Upper lobe of left lung (tissue), 6 donors: ENCODE measurements around the gene GNAI2. TPM values are rescaled to one million over a fixed set of nuclear protein-coding genes. Genes with fewer than 3 reads are reported as not detected.
A peak's percentile ranks its signal among the peaks of the same experiment; 100 is the strongest.

Source experiments
- ATAC-seq, 2 donors: fragments of 200-7000 bp; cut with Tn5 transposase; one replicate each; pipeline ENCODE4 v1.9.1; 2022; ENCODE audit warnings: mild to moderate bottlenecking in 2 of 2, moderate library complexity in 2 of 2; ENCODE audit not compliant: low FRiP score in 2 of 2
- DNase-seq, 2 donors: peaks; one replicate each; pipeline ENCODE4 v3.0.0-alpha.2; 2019 to 2020
- H3K27ac ChIP-seq, 4 donors: fragments of 200-600 bp; sonication (generic); one replicate each; pipeline ENCODE4 v1.5.1; 2016 to 2019
- H3K27me3 ChIP-seq, 4 donors: fragments of 200-600 bp; sonication (generic); one replicate each; pipeline ENCODE4 v1.5.1; 2017 to 2019
- H3K36me3 ChIP-seq, 4 donors: fragments of 200-600 bp; sonication (generic); one replicate each; pipeline ENCODE4 v1.5.1; 2016 to 2019
- H3K4me1 ChIP-seq, 4 donors: fragments of 200-600 bp; sonication (generic); one replicate each; pipeline ENCODE4 v1.5.1; 2018 to 2019
- H3K4me3 ChIP-seq, 4 donors: fragments of 200-600 bp; sonication (generic); one replicate each; pipeline ENCODE4 v1.5.1; 2017 to 2019; ENCODE audit warnings: mild to moderate bottlenecking in 2 of 4, moderate library complexity in 1 of 4
- H3K9me3 ChIP-seq, 4 donors: fragments of 200-600 bp; sonication (generic); one replicate each; pipeline ENCODE4 v1.5.1; 2018 to 2019
- EP300 ChIP-seq, 4 donors: sonication (generic); formaldehyde crosslinking; IDR thresholded peaks; one replicate each; pipeline ENCODE4 v1.5.1; 2017; ENCODE audit warnings: antibody characterized with exemption in 4 of 4, control low read depth in 2 of 4
- POLR2A ChIP-seq, 4 donors: fragments of 450-650 bp; IDR thresholded peaks; one replicate each; pipeline ENCODE4 v1.5.1; 2016 to 2017; ENCODE audit warnings: antibody characterized with exemption in 4 of 4, mild to moderate bottlenecking in 2 of 4
- POLR2AphosphoS5 ChIP-seq, 2 donors: sonication (generic); formaldehyde crosslinking; IDR thresholded peaks; one replicate each; pipeline ENCODE4 v1.5.1; 2017; ENCODE audit warnings: antibody characterized with exemption in 2 of 2
- WGBS, 2 donors: methylation state at CpG; one replicate each; pipeline ENCODE4 v1.1.5; 2017 to 2018; 5-methylcytosine and 5-hydroxymethylcytosine counted together
- total RNA-seq, 6 donors: library from RNA; depleted of rRNA in 4 of 6; stranded (reverse); fragments of >200 nt in 4 of 6; gene quantifications; one replicate each; pipeline versions ENCODE4 v1.1.0 to v1.2.1, GENCODE V29; 2016 to 2021
- TF ChIP-seq, protein P1 (sequence below), 6 experiments: fragments of 450-650 bp in 4 of 6; fragments of 200-600 bp in 2 of 6; sonication (generic) in 2 of 6; IDR thresholded peaks; one replicate each; pipeline ENCODE4 v1.5.1; 2016 to 2019; ENCODE audit warnings: antibody characterized with exemption in 6 of 6
- donor health status: DM: no; HTN: no; CAD: no; lungs with moderate emphysema.
- donor health status: DM: no; HTN: yes; CAD: no; lungs with severe emphysema.

The GNAI2 gene
- total RNA-seq, 6 donors from 2014 or later = 191 to 440 (median 295) TPM

DNA sequence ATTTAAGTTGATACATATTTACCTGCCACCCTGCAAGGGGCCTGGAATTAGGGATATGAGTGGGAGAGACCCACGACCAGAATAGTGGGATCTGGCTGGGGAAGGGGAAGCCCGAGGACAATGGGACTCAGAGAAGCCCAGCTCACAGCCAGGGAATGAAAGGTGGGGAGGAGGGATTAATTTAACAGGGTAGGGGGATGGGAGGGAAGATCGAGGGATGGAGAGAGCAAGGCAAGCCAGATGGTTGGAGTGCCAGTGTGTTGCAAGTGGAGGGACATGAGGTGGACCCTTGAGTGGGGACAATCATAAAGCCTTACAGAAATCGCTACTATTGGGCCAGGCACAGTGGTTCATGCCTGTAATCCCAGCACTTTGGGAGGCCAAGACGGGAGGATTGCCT is 4.4 kb upstream of the GNAI2 start:
- peaks cover 26 to 38% (median 33%) of the 10 kb centered on the region in 4 donors for H3K4me1 ChIP-seq
- H3K27ac ChIP-seq = no peak overlapping the region
- no peaks in the 10 kb centered on the region for H3K27me3 ChIP-seq
- no peak overlapping the region for H3K4me3 ChIP-seq
- H3K36me3 ChIP-seq = no peaks in the 10 kb centered on the region
- DNase-seq = no peak
- 87 to 90% methylated on average over 5 of the region's 5 CpGs for WGBS, 2 donors
- TF ChIP-seq POLR2A (IDR thresholded peaks at IDR 0.05) (no peak), POLR2AphosphoS5 (IDR thresholded peaks at IDR 0.05) (no peak), EP300 (IDR thresholded peaks at IDR 0.05) (no peak)
- TF ChIP-seq, protein P1, sequence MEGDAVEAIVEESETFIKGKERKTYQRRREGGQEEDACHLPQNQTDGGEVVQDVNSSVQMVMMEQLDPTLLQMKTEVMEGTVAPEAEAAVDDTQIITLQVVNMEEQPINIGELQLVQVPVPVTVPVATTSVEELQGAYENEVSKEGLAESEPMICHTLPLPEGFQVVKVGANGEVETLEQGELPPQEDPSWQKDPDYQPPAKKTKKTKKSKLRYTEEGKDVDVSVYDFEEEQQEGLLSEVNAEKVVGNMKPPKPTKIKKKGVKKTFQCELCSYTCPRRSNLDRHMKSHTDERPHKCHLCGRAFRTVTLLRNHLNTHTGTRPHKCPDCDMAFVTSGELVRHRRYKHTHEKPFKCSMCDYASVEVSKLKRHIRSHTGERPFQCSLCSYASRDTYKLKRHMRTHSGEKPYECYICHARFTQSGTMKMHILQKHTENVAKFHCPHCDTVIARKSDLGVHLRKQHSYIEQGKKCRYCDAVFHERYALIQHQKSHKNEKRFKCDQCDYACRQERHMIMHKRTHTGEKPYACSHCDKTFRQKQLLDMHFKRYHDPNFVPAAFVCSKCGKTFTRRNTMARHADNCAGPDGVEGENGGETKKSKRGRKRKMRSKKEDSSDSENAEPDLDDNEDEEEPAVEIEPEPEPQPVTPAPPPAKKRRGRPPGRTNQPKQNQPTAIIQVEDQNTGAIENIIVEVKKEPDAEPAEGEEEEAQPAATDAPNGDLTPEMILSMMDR (IDR thresholded peaks at IDR 0.05) = no peak
- no peak for ATAC-seq
- H3K9me3 ChIP-seq = no peaks in the 10 kb centered on the region

DNA sequence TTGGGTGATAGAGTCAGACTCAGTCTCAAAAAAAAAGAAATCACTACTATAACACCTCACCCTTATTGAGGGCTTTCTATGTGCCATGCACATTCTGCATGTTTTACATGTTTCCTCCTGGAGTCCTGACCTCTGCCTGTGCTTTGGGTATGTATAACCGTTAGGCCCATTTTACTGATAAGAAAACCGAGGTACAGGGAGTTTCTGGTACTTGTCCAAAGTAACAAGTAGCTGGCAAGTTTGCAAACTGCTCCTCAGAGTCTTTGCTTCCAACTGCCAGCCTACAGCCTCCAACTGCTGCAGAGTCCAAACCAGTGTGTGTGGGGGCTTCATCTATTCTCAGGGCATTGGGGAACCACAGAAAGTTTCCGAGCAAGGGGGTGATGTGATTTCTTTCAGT is 3.7 kb upstream of the GNAI2 start:
- Histone ChIP-seq H3K27ac (no peak overlapping the region), H3K27me3 (no peaks in the 10 kb centered on the region), H3K4me3 (no peak overlapping the region), H3K9me3 (no peaks in the 10 kb centered on the region), H3K36me3 (no peaks in the 10 kb centered on the region), H3K4me1 (peaks cover 20 to 34% (median 28%) of the 10 kb centered on the region in 4 donors)
- DNase-seq (no peak), ATAC-seq (no peak)
- TF ChIP-seq EP300 (IDR thresholded peaks at IDR 0.05) = no peak
- no peak for TF ChIP-seq POLR2AphosphoS5 (IDR thresholded peaks at IDR 0.05)
- TF ChIP-seq, protein P1 (IDR thresholded peaks at IDR 0.05) = no peak
- TF ChIP-seq POLR2A (IDR thresholded peaks at IDR 0.05) = no peak
- 77 to 83% methylated on average over 3 of the region's 3 CpGs for WGBS, 2 donors

DNA sequence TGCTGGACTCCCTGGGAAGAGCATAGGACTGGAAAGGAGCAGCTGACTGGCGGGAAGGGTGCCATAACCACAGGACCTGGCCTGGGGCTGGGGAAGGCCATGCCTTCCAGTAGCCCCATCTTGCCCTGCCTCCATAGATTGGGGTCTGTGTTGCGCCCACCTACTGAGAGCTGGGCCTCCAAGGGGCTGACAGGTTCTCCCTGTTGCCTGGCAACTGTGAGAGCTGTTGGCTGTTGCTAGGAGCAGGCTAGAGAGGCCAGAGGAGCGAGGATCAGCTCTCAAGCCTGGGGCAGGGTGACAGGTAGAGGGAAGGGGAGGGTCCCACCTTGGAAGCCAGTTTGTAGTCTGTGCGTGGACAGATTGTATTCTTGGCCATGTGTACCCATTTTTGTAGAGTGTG is 2.8 kb upstream of the GNAI2 start:
- Histone ChIP-seq H3K27me3 (no peaks in the 10 kb centered on the region), H3K4me1 (peaks cover 16 to 32% (median 26%) of the 10 kb centered on the region in 4 donors), H3K27ac (peak overlapping the region in 2 of 4 donors; percentile 30 to 35), H3K4me3 (no peak overlapping the region), H3K9me3 (no peaks in the 10 kb centered on the region), H3K36me3 (no peaks in the 10 kb centered on the region)
- no peak for DNase-seq
- TF ChIP-seq, protein P1 (IDR thresholded peaks at IDR 0.05) = no peak
- TF ChIP-seq POLR2AphosphoS5 (IDR thresholded peaks at IDR 0.05) = no peak
- TF ChIP-seq POLR2A (IDR thresholded peaks at IDR 0.05) = no peak
- no peak for TF ChIP-seq EP300 (IDR thresholded peaks at IDR 0.05)
- 79 to 83% methylated on average over 2 to 4 of the region's 4 CpGs for WGBS, 2 donors
- no peak for ATAC-seq

DNA sequence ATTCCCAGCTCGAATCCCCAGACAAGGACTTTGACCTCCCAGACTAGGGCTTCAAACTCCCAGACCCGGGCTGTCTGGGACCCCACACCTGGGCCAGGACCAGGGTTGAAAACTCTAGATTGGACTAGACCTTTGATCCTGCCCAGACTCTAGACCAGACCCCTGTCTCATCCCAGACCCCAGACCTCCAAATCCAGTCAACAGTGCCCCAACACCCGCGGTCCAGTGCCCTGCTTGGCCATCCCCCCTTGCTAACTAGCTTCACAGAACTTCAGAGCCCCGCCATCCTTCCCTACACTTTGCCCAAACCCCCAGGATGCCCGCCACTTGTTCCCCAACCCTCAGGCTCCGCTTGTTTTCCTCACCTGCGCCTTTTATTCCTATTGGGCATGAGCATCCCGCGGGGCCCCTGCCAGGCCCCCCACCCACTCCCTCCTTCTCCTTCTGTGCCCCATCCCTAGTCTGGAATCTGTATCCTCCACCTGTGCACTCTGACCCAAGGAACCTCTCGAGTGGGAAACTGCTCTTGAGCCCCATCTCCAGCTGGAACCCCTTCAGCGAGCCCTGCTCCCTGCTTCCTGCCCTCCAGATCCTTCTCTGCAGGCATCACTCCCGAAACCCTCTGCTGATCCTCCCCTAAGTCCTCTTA is 604 bp downstream of the GNAI2 start:
- WGBS, 2 donors = 0 to 1% methylated on average over 12 to 13 of the region's 13 CpGs
- peak in 1 of 2 donors; percentile 45 for DNase-seq
- Histone ChIP-seq H3K9me3 (no peaks in the 10 kb centered on the region), H3K4me1 (peaks cover 46 to 57% (median 54%) of the 10 kb centered on the region in 4 donors), H3K4me3 (peak overlapping the region; percentile 86 to 94 (median 90)), H3K27ac (peak overlapping the region; percentile 94 to 98 (median 95)), H3K27me3 (no peaks in the 10 kb centered on the region), H3K36me3 (peaks cover 0 to 17% (median 8%) of the 10 kb centered on the region in 4 donors)
- no peak for ATAC-seq
- no peak for TF ChIP-seq POLR2A (IDR thresholded peaks at IDR 0.05)
- no peak for TF ChIP-seq EP300 (IDR thresholded peaks at IDR 0.05)
- TF ChIP-seq, protein P1 (IDR thresholded peaks at IDR 0.05) = no peak
- no peak for TF ChIP-seq POLR2AphosphoS5 (IDR thresholded peaks at IDR 0.05)
